Activated naive CD4-positive, alpha-beta T cell treated with anti-CD3 and anti-CD28 coated beads, Interleukin-2, amount 50 U/mL, for 24 hours (primary cell): ENCODE results near the gene DSG4.

Experiments used
- H3K27ac Mint-ChIP-seq: one replicate; pipeline ENCODE4 v1.8.0; 2021; ENCODE audit warnings: mild to moderate bottlenecking, mixed read lengths
- H3K27me3 Mint-ChIP-seq: one replicate; pipeline ENCODE4 v1.8.0; 2021; ENCODE audit warnings: mixed read lengths
- H3K36me3 Mint-ChIP-seq: one replicate; pipeline ENCODE4 v1.8.0; 2021; ENCODE audit warnings: mixed read lengths
- H3K4me1 Mint-ChIP-seq: one replicate; pipeline ENCODE4 v1.8.0; 2021; ENCODE audit warnings: mixed read lengths
- H3K4me3 Mint-ChIP-seq: one replicate; pipeline ENCODE4 v1.8.0; 2021; ENCODE audit warnings: mild to moderate bottlenecking, mixed read lengths
- H3K9me3 Mint-ChIP-seq: one replicate; pipeline ENCODE4 v1.8.0; 2021; ENCODE audit warnings: mixed read lengths

The DSG4 gene

DNA sequence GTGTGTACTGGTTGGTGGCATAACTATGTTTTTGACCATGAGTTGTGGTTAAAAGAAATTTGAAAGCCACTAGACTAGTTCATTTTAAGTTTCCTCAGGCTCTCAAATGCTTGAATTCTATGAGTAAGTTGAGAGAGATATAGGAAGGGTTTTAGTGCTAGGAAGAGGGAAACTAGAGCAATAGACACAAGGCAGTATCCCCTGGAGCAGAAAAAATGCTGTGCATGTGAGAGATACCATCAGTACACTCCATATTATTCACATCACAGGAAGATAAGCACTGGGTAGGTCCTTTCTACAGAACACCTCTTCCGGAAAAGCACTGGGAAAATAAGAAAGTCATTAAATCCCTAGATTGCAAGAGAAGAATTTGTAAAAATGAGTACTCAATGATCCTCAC is 51.6 kb downstream of the DSG4 start:
- Mint-ChIP-seq H3K4me3 (no peak overlapping the region), H3K36me3 (no peaks in the 10 kb centered on the region), H3K9me3 (peaks cover 6% of the 10 kb centered on the region), H3K27ac (no peak overlapping the region), H3K27me3 (no peaks in the 10 kb centered on the region), H3K4me1 (no peaks in the 10 kb centered on the region)

GRCh38 chr18:31429623-31430022 is 53.0 kb downstream of the DSG4 start:
- no peak overlapping the region for H3K27ac Mint-ChIP-seq
- no peaks in the 10 kb centered on the region for H3K4me1 Mint-ChIP-seq
- H3K27me3 Mint-ChIP-seq, result no peaks in the 10 kb centered on the region
- no peaks in the 10 kb centered on the region for H3K36me3 Mint-ChIP-seq
- H3K9me3 Mint-ChIP-seq, result peaks cover 4% of the 10 kb centered on the region
- no peak overlapping the region for H3K4me3 Mint-ChIP-seq

- Mint-ChIP-seq H3K27ac (no peak overlapping the region), H3K36me3 (no peaks in the 10 kb centered on the region), H3K27me3 (no peaks in the 10 kb centered on the region), H3K9me3 (peaks cover 4% of the 10 kb centered on the region), H3K4me3 (no peak overlapping the region), H3K4me1 (no peaks in the 10 kb centered on the region)
Observed at GRCh38 chr18:31430072-31430471, 53.5 kb downstream of the DSG4 start.

GRCh38 chr18:31430554-31430953 is 54.0 kb downstream of the DSG4 start:
- H3K4me3 Mint-ChIP-seq, result no peak overlapping the region
- no peaks in the 10 kb centered on the region for H3K36me3 Mint-ChIP-seq
- H3K27ac Mint-ChIP-seq, result no peak overlapping the region
- H3K9me3 Mint-ChIP-seq, result peaks cover 4% of the 10 kb centered on the region
- H3K27me3 Mint-ChIP-seq, result no peaks in the 10 kb centered on the region
- no peaks in the 10 kb centered on the region for H3K4me1 Mint-ChIP-seq

DNA sequence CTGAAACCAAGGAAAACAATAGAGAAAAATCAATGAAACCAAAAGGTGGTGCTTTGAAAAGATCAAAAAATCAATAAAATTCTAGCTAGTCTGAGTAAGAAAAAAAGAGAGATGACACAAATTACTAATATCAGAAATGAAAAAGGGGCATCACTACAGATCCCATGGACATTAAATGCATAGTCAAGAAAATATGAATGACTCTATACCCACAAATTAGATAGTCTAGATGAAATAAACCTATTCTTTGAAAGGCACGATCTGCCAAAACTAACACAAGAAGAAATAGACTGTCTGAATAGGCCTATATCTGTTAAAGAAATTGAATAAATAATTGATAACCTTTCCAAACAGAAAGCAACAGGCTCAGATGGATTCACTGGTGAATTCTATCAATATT is 55.7 kb downstream of the DSG4 start:
- H3K27ac Mint-ChIP-seq, result no peak overlapping the region
- no peaks in the 10 kb centered on the region for H3K4me1 Mint-ChIP-seq
- no peak overlapping the region for H3K4me3 Mint-ChIP-seq
- H3K27me3 Mint-ChIP-seq, result no peaks in the 10 kb centered on the region
- H3K36me3 Mint-ChIP-seq, result no peaks in the 10 kb centered on the region
- peaks cover 4% of the 10 kb centered on the region for H3K9me3 Mint-ChIP-seq

DNA sequence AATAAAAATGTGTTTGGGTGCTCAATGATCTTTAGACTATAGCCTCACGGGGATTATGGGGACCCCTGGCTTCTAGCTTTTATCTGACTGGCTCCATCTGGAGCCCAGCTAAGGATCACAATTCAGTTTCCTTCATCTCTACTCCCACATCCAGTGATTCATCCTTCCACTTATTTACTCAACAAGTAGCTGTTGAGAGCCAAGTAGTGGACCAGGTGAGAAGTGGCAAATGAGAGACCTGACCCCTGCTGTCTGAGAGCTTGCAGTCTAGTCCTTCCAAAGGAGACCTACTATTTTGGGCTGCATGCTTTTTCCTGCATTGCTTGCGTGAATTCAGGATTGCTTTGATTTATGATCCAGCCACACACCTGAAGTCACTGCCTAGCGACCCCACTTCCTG is 60.2 kb downstream of the DSG4 start:
- Mint-ChIP-seq H3K36me3 (no peaks in the 10 kb centered on the region), H3K27me3 (no peaks in the 10 kb centered on the region), H3K4me3 (no peak overlapping the region), H3K4me1 (no peaks in the 10 kb centered on the region), H3K9me3 (peaks cover 4% of the 10 kb centered on the region), H3K27ac (no peak overlapping the region)

- Mint-ChIP-seq H3K4me1 (no peaks in the 10 kb centered on the region), H3K36me3 (no peaks in the 10 kb centered on the region), H3K9me3 (peaks cover 4% of the 10 kb centered on the region), H3K27ac (no peak overlapping the region), H3K4me3 (no peak overlapping the region), H3K27me3 (no peaks in the 10 kb centered on the region)
Observed at GRCh38 chr18:31438402-31438801, 61.8 kb downstream of the DSG4 start.

GRCh38 chr18:31439807-31440325 is 63.3 kb downstream of the DSG4 start:
- Mint-ChIP-seq H3K27ac (no peak overlapping the region), H3K4me3 (no peak overlapping the region), H3K9me3 (no peaks in the 10 kb centered on the region), H3K36me3 (no peaks in the 10 kb centered on the region), H3K4me1 (no peaks in the 10 kb centered on the region), H3K27me3 (no peaks in the 10 kb centered on the region)

GRCh38 chr18:31440787-31441186 is 64.2 kb downstream of the DSG4 start:
- H3K27ac Mint-ChIP-seq, result no peak overlapping the region
- H3K4me1 Mint-ChIP-seq, result no peaks in the 10 kb centered on the region
- no peaks in the 10 kb centered on the region for H3K9me3 Mint-ChIP-seq
- no peaks in the 10 kb centered on the region for H3K27me3 Mint-ChIP-seq
- H3K36me3 Mint-ChIP-seq, result no peaks in the 10 kb centered on the region
- H3K4me3 Mint-ChIP-seq, result no peak overlapping the region

- Mint-ChIP-seq H3K27me3 (no peaks in the 10 kb centered on the region), H3K27ac (no peak overlapping the region), H3K4me1 (no peaks in the 10 kb centered on the region), H3K4me3 (no peak overlapping the region), H3K36me3 (no peaks in the 10 kb centered on the region), H3K9me3 (no peaks in the 10 kb centered on the region)
Observed at GRCh38 chr18:31441493-31441892, 64.9 kb downstream of the DSG4 start.

DNA sequence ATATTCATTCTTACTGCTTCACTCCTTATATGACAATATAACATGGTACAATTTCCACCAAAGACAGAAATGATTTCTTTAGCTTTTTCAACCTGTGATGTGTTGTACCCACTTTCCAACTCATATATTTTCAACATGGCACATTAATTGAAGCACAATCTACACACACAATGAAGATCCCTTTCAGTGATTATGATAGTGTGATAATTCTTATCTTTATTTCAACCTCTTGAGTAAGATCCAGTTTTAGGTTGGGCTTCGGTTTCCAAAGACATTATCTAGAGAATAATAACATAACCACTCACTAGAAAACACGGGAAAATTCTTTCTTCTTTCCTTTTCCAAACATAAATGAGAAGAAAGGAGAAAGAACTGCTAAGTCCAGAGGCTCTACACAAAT is 67.6 kb downstream of the DSG4 start:
- no peak overlapping the region for H3K4me3 Mint-ChIP-seq
- H3K4me1 Mint-ChIP-seq, result no peaks in the 10 kb centered on the region
- H3K9me3 Mint-ChIP-seq, result no peaks in the 10 kb centered on the region
- H3K27me3 Mint-ChIP-seq, result no peaks in the 10 kb centered on the region
- no peaks in the 10 kb centered on the region for H3K36me3 Mint-ChIP-seq
- no peak overlapping the region for H3K27ac Mint-ChIP-seq

DNA sequence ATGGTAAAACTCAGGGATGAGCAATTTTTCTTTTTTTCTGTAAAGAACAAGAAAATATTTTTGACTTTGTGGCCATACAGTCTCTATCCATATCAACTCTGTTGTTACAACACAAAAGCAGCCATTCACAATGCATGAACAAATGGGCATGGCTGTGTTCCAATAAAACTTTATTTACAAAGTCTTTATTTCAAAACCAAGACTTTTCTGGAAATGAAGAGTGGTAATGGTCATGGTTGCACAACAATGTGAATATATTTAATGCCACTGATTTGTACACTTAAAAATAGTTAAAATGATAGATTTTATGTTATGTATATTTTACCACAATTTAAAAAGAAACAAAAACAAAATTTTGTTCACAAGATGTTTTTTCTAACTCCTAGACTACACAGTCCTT is 69.3 kb downstream of the DSG4 start:
- Mint-ChIP-seq H3K4me1 (no peaks in the 10 kb centered on the region), H3K27me3 (no peaks in the 10 kb centered on the region), H3K36me3 (no peaks in the 10 kb centered on the region), H3K4me3 (no peak overlapping the region), H3K27ac (no peak overlapping the region), H3K9me3 (no peaks in the 10 kb centered on the region)

GRCh38 chr18:31446854-31447253 is 70.3 kb downstream of the DSG4 start:
- Mint-ChIP-seq H3K4me1 (no peaks in the 10 kb centered on the region), H3K27me3 (no peaks in the 10 kb centered on the region), H3K9me3 (no peaks in the 10 kb centered on the region), H3K4me3 (no peak overlapping the region), H3K36me3 (no peaks in the 10 kb centered on the region), H3K27ac (no peak overlapping the region)

GRCh38 chr18:31447530-31448191 is 71.1 kb downstream of the DSG4 start, which contains the start of gene DSG3:
Gene DSG3, plus strand, starts transcription at chr18:31447741. Its CDS starts 137 bp downstream, at chr18:31447878.
- no peak within 1 kb of the TSS for H3K27ac Mint-ChIP-seq
- H3K27me3 Mint-ChIP-seq, result no peaks in the 10 kb centered on the region
- no peaks in the 10 kb centered on the region for H3K36me3 Mint-ChIP-seq
- H3K4me1 Mint-ChIP-seq, result no peaks in the 10 kb centered on the region
- H3K4me3 Mint-ChIP-seq, result no peak within 1 kb of the TSS
- no peaks in the 10 kb centered on the region for H3K9me3 Mint-ChIP-seq

DNA sequence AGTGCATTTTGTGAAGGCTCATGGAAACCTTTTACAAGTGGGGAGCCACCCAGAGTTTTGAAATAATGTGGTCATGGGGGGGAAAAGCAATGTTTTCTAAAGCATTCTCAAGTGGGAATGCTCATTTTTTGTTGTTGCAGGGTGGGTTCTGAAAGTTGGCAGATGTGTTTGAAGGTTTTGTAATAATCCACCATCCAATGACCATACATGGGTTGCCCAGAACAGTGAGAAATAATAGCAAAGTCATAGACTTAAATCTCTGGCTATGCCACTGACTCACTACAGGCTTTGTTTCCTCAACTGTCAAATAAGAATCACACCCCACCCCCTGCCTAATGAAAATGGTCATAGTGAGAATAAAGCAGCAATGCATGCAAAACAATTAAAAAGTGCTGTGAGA is 73.8 kb downstream of the DSG4 start:
- no peaks in the 10 kb centered on the region for H3K9me3 Mint-ChIP-seq
- H3K27ac Mint-ChIP-seq, result no peak overlapping the region
- no peaks in the 10 kb centered on the region for H3K4me1 Mint-ChIP-seq
- H3K27me3 Mint-ChIP-seq, result no peaks in the 10 kb centered on the region
- H3K4me3 Mint-ChIP-seq, result no peak overlapping the region
- H3K36me3 Mint-ChIP-seq, result no peaks in the 10 kb centered on the region

GRCh38 chr18:31451625-31452024 is 75.0 kb downstream of the DSG4 start:
- Mint-ChIP-seq H3K36me3 (no peaks in the 10 kb centered on the region), H3K27ac (no peak overlapping the region), H3K4me3 (no peak overlapping the region), H3K4me1 (no peaks in the 10 kb centered on the region), H3K27me3 (no peaks in the 10 kb centered on the region), H3K9me3 (no peaks in the 10 kb centered on the region)
